ENCODE results near the gene TMEM9B. TPM values are rescaled to one million over a fixed set of nuclear protein-coding genes. Genes with fewer than 3 reads are reported as not detected.

The TMEM9B gene
- total and polyA plus RNA-seq, 4 experiments from 2014 or later: 36.8 to 164 (median 68.2) TPM

GRCh38 chr11:8930456-8931175 is 33.6 kb downstream of the TMEM9B start:
- Mint-ChIP-seq H3K27me3 (no peaks in the 10 kb centered on the region), H3K4me1 (peaks cover 0 to 3% (median under 1%) of the 10 kb centered on the region in 4 donors), H3K27ac (no peak overlapping the region), H3K9me3 (no peaks in the 10 kb centered on the region), H3K36me3 (no peaks in the 10 kb centered on the region), H3K4me3 (no peak overlapping the region)
- Histone ChIP-seq H3K9me3 (ENCODE audit: control insufficient read depth in 1 of 2, low read length in 2 of 2) (no peaks in the 10 kb centered on the region), H3K36me3 (ENCODE audit: insufficient read depth, low read length) (no peaks in the 10 kb centered on the region), H3K4me1 (ENCODE audit: insufficient read depth, low read length) (no peaks in the 10 kb centered on the region), H3K27me3 (ENCODE audit: insufficient read depth, low read length) (no peaks in the 10 kb centered on the region), H3K4me3 (ENCODE audit: low read length in 2 of 2) (no peak overlapping the region), H3K27ac (ENCODE audit: low read depth, low read length) (no peak overlapping the region)
- POLR2A ChIA-PET (ENCODE audit: partially characterized antibody): no interaction called here
- intact Hi-C loops (cut with micrococcal nuclease): no loop called here
- DNase-seq: no peak
- CTCF ChIA-PET (ENCODE audit: partially characterized antibody): no interaction called here

- intact Hi-C loops (cut with micrococcal nuclease): no loop called here
- ChIA-PET POLR2A (ENCODE audit: partially characterized antibody) (no interaction called here), CTCF (ENCODE audit: partially characterized antibody) (no interaction called here)
- DNase-seq: no peak
- Mint-ChIP-seq H3K4me3 (peak overlapping the region in 1 of 8 donors; percentile 4), H3K4me1 (no peaks in the 10 kb centered on the region), H3K9me3 (no peaks in the 10 kb centered on the region), H3K27ac (no peak overlapping the region), H3K27me3 (no peaks in the 10 kb centered on the region), H3K36me3 (no peaks in the 10 kb centered on the region)
- H3K27me3 ChIP-seq (ENCODE audit: insufficient read depth, low read length): no peaks in the 10 kb centered on the region
- H3K4me3 ChIP-seq (ENCODE audit: low read length in 2 of 2): no peak overlapping the region
- H3K9me3 ChIP-seq (ENCODE audit: control insufficient read depth in 1 of 2, low read length in 2 of 2): no peaks in the 10 kb centered on the region
- H3K27ac ChIP-seq (ENCODE audit: low read depth, low read length): no peak overlapping the region
- no peaks in the 10 kb centered on the region for H3K36me3 ChIP-seq (ENCODE audit: insufficient read depth, low read length)
- no peaks in the 10 kb centered on the region for H3K4me1 ChIP-seq (ENCODE audit: insufficient read depth, low read length)
Observed at GRCh38 chr11:8928981-8929615, 35.1 kb downstream of the TMEM9B start.

- intact Hi-C loops (cut with micrococcal nuclease): no loop called here
- DNase-seq: no peak
- no peak overlapping the region for H3K4me3 Mint-ChIP-seq
- no peaks in the 10 kb centered on the region for H3K4me1 ChIP-seq (ENCODE audit: insufficient read depth, low read length)
- no peaks in the 10 kb centered on the region for H3K9me3 ChIP-seq (ENCODE audit: control insufficient read depth in 1 of 2, low read length in 2 of 2)
- H3K27me3 Mint-ChIP-seq: no peaks in the 10 kb centered on the region
- H3K9me3 Mint-ChIP-seq: no peaks in the 10 kb centered on the region
- H3K4me1 Mint-ChIP-seq: no peaks in the 10 kb centered on the region
- H3K36me3 ChIP-seq (ENCODE audit: insufficient read depth, low read length): no peaks in the 10 kb centered on the region
- no peak overlapping the region for H3K27ac ChIP-seq (ENCODE audit: low read depth, low read length)
- no peaks in the 10 kb centered on the region for H3K27me3 ChIP-seq (ENCODE audit: insufficient read depth, low read length)
- ChIA-PET POLR2A (ENCODE audit: partially characterized antibody) (no interaction called here), CTCF (ENCODE audit: partially characterized antibody) (interaction anchor here (1.1 kb wide), 1 partner anchor 209 kb away, joined by 4 read pairs; no protein-coding TSS in a partner anchor)
- H3K4me3 ChIP-seq (ENCODE audit: low read length in 2 of 2): no peak overlapping the region
- H3K27ac Mint-ChIP-seq: no peak overlapping the region
- H3K36me3 Mint-ChIP-seq: peaks cover under 1% of the 10 kb centered on the region in 2 donors
Observed at GRCh38 chr11:8928205-8928604, 36.0 kb downstream of the TMEM9B start.

GRCh38 chr11:8927233-8927632 is 37.0 kb downstream of the TMEM9B start:
- Mint-ChIP-seq H3K36me3 (peaks cover 3 to 6% of the 10 kb centered on the region in 2 donors), H3K27ac (no peak overlapping the region), H3K27me3 (no peaks in the 10 kb centered on the region), H3K9me3 (no peaks in the 10 kb centered on the region), H3K4me3 (no peak overlapping the region), H3K4me1 (no peaks in the 10 kb centered on the region)
- Histone ChIP-seq H3K36me3 (ENCODE audit: insufficient read depth, low read length) (no peaks in the 10 kb centered on the region), H3K9me3 (ENCODE audit: control insufficient read depth in 1 of 2, low read length in 2 of 2) (no peaks in the 10 kb centered on the region), H3K4me3 (ENCODE audit: low read length in 2 of 2) (no peak overlapping the region), H3K4me1 (ENCODE audit: insufficient read depth, low read length) (no peaks in the 10 kb centered on the region), H3K27ac (ENCODE audit: low read depth, low read length) (no peak overlapping the region), H3K27me3 (ENCODE audit: insufficient read depth, low read length) (no peaks in the 10 kb centered on the region)
- intact Hi-C loops (cut with micrococcal nuclease): no loop called here
- no peak for DNase-seq
- ChIA-PET CTCF (ENCODE audit: partially characterized antibody) (interaction anchor here (1.1 kb wide), 1 partner anchor 210 kb away, joined by 4 read pairs; no protein-coding TSS in a partner anchor), POLR2A (ENCODE audit: partially characterized antibody) (no interaction called here)

- Histone ChIP-seq H3K9me3 (ENCODE audit: control insufficient read depth in 1 of 2, low read length in 2 of 2) (no peaks in the 10 kb centered on the region), H3K4me3 (ENCODE audit: low read length in 2 of 2) (no peak overlapping the region), H3K27ac (ENCODE audit: low read depth, low read length) (no peak overlapping the region), H3K36me3 (ENCODE audit: insufficient read depth, low read length) (peaks cover 2% of the 10 kb centered on the region), H3K27me3 (ENCODE audit: insufficient read depth, low read length) (no peaks in the 10 kb centered on the region), H3K4me1 (ENCODE audit: insufficient read depth, low read length) (no peaks in the 10 kb centered on the region)
- Mint-ChIP-seq H3K27ac (peak overlapping the region in 1 of 7 donors; percentile 46), H3K9me3 (peaks cover 0 to 1% (median 0%) of the 10 kb centered on the region in 8 donors), H3K4me3 (no peak overlapping the region), H3K36me3 (peaks cover 6 to 10% of the 10 kb centered on the region in 2 donors), H3K27me3 (no peaks in the 10 kb centered on the region), H3K4me1 (no peaks in the 10 kb centered on the region)
- intact Hi-C loops (cut with micrococcal nuclease): no loop called here
- no peak for DNase-seq
- POLR2A ChIA-PET (ENCODE audit: partially characterized antibody): no interaction called here
- CTCF ChIA-PET (ENCODE audit: partially characterized antibody): interaction anchor here (1.0 kb wide), 1 partner anchor 211 kb away, joined by 3 read pairs; no protein-coding TSS in a partner anchor
Observed at GRCh38 chr11:8926236-8926635, 38.0 kb downstream of the TMEM9B start.

- no peak overlapping the region for H3K4me3 Mint-ChIP-seq
- H3K4me1 Mint-ChIP-seq: no peaks in the 10 kb centered on the region
- DNase-seq: no peak
- Histone ChIP-seq H3K27ac (ENCODE audit: low read depth, low read length) (no peak overlapping the region), H3K4me3 (ENCODE audit: low read length in 2 of 2) (no peak overlapping the region), H3K9me3 (ENCODE audit: control insufficient read depth in 1 of 2, low read length in 2 of 2) (no peaks in the 10 kb centered on the region), H3K36me3 (ENCODE audit: insufficient read depth, low read length) (peaks cover 7% of the 10 kb centered on the region), H3K27me3 (ENCODE audit: insufficient read depth, low read length) (no peaks in the 10 kb centered on the region), H3K4me1 (ENCODE audit: insufficient read depth, low read length) (no peaks in the 10 kb centered on the region)
- CTCF ChIA-PET (ENCODE audit: partially characterized antibody): interaction anchor here (1.0 kb wide), 1 partner anchor 212 kb away, joined by 3 read pairs; no protein-coding TSS in a partner anchor
- H3K9me3 Mint-ChIP-seq: peaks cover 0 to 1% (median 0%) of the 10 kb centered on the region in 8 donors
- H3K27ac Mint-ChIP-seq: peak overlapping the region in 1 of 7 donors; percentile 72
- intact Hi-C loops (cut with micrococcal nuclease): no loop called here
- POLR2A ChIA-PET (ENCODE audit: partially characterized antibody): no interaction called here
- no peaks in the 10 kb centered on the region for H3K27me3 Mint-ChIP-seq
- peaks cover 6 to 10% of the 10 kb centered on the region in 2 donors for H3K36me3 Mint-ChIP-seq
Observed at GRCh38 chr11:8925711-8926110, 38.5 kb downstream of the TMEM9B start.

GRCh38 chr11:8922691-8923090 is 41.6 kb downstream of the TMEM9B start:
- intact Hi-C loops (cut with micrococcal nuclease): no loop called here
- POLR2A ChIA-PET (ENCODE audit: partially characterized antibody): no interaction called here
- Mint-ChIP-seq H3K9me3 (peaks cover 0 to 1% (median 0%) of the 10 kb centered on the region in 8 donors), H3K36me3 (peaks cover 16 to 30% of the 10 kb centered on the region in 2 donors), H3K27me3 (no peaks in the 10 kb centered on the region), H3K4me3 (no peak overlapping the region), H3K4me1 (no peaks in the 10 kb centered on the region), H3K27ac (peak overlapping the region in 1 of 7 donors; percentile 19)
- Histone ChIP-seq H3K9me3 (ENCODE audit: control insufficient read depth in 1 of 2, low read length in 2 of 2) (no peaks in the 10 kb centered on the region), H3K36me3 (ENCODE audit: insufficient read depth, low read length) (peaks cover 23% of the 10 kb centered on the region), H3K27me3 (ENCODE audit: insufficient read depth, low read length) (no peaks in the 10 kb centered on the region), H3K27ac (ENCODE audit: low read depth, low read length) (no peak overlapping the region), H3K4me3 (ENCODE audit: low read length in 2 of 2) (no peak overlapping the region), H3K4me1 (ENCODE audit: insufficient read depth, low read length) (no peaks in the 10 kb centered on the region)
- CTCF ChIA-PET (ENCODE audit: partially characterized antibody): interaction anchor here (1.2 kb wide), 2 partner anchors 9 to 10 kb away, joined by 3 to 5 read pairs; no protein-coding TSS in a partner anchor
- DNase-seq: no peak
